T47D (cell line): ENCODE measurements around the gene KIF5C.
A peak's percentile ranks its signal among the peaks of the same experiment; 100 is the strongest.
"Not testable (repeated sequence)": the region's sequence is repeated elsewhere in the genome, so short reads cannot be mapped to it uniquely, and the experiment has no call there.

ENCODE experiments used
- DNase-seq, 2 experiments: peaks; one replicate each; pipeline versions ENCODE4 v3.0.0 to v3.0.0-alpha.2; 2011 to 2012; ENCODE audit warnings: low read depth in 1 of 2, low spot score in 1 of 2
- JUND ChIP-seq: IDR thresholded peaks from 2 replicates; pipeline ENCODE4 v1.6.1; 2012; ENCODE audit warnings: low read depth
- in situ Hi-C: cut with HindIII; loops from 2 replicates; pipeline ENCODE4 v1.10.0; 2016; ENCODE audit warnings: low sequenced_read_pairs, low pct_unique_long_range_greater_than_20kb

KIF5C gene

GRCh38 chr2:148874868-148875341 lies at the start of gene KIF5C:
KIF5C (plus strand) TSS chr2:148875227; CDS start chr2:148875618, 391 bp downstream.
- DNase-seq, result peak; percentile 70 to 87
- TF ChIP-seq JUND, result no peak
- in situ Hi-C loops, result no loop called here

GRCh38 chr2:148826791-148827190 lies 48.2 kb upstream of the KIF5C start:
- in situ Hi-C loops, result no loop called here
- no peak for DNase-seq
- no peak for TF ChIP-seq JUND

GRCh38 chr2:148828941-148829340 lies 46.1 kb upstream of the KIF5C start:
- in situ Hi-C loops, result no loop called here
- no peak for TF ChIP-seq JUND
- no peak for DNase-seq

- DNase-seq, result peak in 1 of 2 experiments; percentile 3
- in situ Hi-C loops, result no loop called here
Measured at GRCh38 chr2:148829618-148830017, 45.4 kb upstream of the KIF5C start.

GRCh38 chr2:148832637-148833036 lies 42.4 kb upstream of the KIF5C start:
- in situ Hi-C loops, result no loop called here
- TF ChIP-seq JUND, result no peak
- no peak for DNase-seq

More at GRCh38 chr2:148829618-148830017, 45.4 kb upstream of the KIF5C start:
- no peak for TF ChIP-seq JUND

GRCh38 chr2:148842050-148842449 lies 33.0 kb upstream of the KIF5C start:
- no peak for TF ChIP-seq JUND
- in situ Hi-C loops, result no loop called here
- no peak for DNase-seq

GRCh38 chr2:148848146-148848545 lies 26.9 kb upstream of the KIF5C start:
- in situ Hi-C loops, result no loop called here
- no peak for DNase-seq
- TF ChIP-seq JUND, result no peak

- no peak for TF ChIP-seq JUND
- DNase-seq, result no peak
- in situ Hi-C loops, result no loop called here
Measured at GRCh38 chr2:148853458-148853857, 21.6 kb upstream of the KIF5C start.

- in situ Hi-C loops, result no loop called here
- no peak for TF ChIP-seq JUND
- DNase-seq, result no peak
Measured at GRCh38 chr2:148860037-148860436, 15.0 kb upstream of the KIF5C start.

- TF ChIP-seq JUND, result no peak
- DNase-seq, result no peak
- in situ Hi-C loops, result no loop called here
Measured at GRCh38 chr2:148861367-148861766, 13.7 kb upstream of the KIF5C start.

GRCh38 chr2:148862478-148862877 lies 12.5 kb upstream of the KIF5C start:
- in situ Hi-C loops, DNase-seq: not testable (repeated sequence)

GRCh38 chr2:148865512-148865911 lies 9.5 kb upstream of the KIF5C start:
- no peak for TF ChIP-seq JUND
- no peak for DNase-seq
- in situ Hi-C loops, result no loop called here

GRCh38 chr2:148866091-148866490 lies 8.9 kb upstream of the KIF5C start:
- in situ Hi-C loops, result no loop called here
- no peak for TF ChIP-seq JUND
- DNase-seq, result no peak

- TF ChIP-seq JUND, result no peak
- no peak for DNase-seq
- in situ Hi-C loops, result no loop called here
Measured at GRCh38 chr2:148867079-148867769, 7.8 kb upstream of the KIF5C start.
